PC-9 (cell line): ENCODE data around the gene TSGA10. TPM values are rescaled to one million over a fixed set of nuclear protein-coding genes. Genes with fewer than 3 reads are reported as not detected.

Experiments used
- BruUV-seq: library from RNA; stranded (reverse); fragments of 400-500 nt; replicated peaks from 2 replicates; lab custom pipeline; 2021; lab: Mats Ljungman, UMichigan
- CTCF ChIA-PET: fragments of 300-600 bp; sonication (Branson Sonifier 250); formaldehyde crosslinking; loops from one replicate; lab custom pipeline; 2022; ENCODE audit warnings: antibody characterized with exemption; lab: Charles Lee
- POLR2A ChIA-PET: fragments of 300-600 bp; sonication (Branson Sonifier 250); formaldehyde crosslinking; loops from one replicate; lab custom pipeline; 2022; ENCODE audit warnings: antibody characterized with exemption; ENCODE audit not compliant: unreplicated experiment; lab: Charles Lee
- DNase-seq, 2 experiments: peaks; one replicate each; pipeline versions ENCODE4 v3.0.0 to v3.0.0-alpha.2; 2015 to 2022; ENCODE audit warnings: mixed read lengths in 1 of 2
- H2AFZ ChIP-seq: fragments of 200-600 bp; sonication (generic); 2 replicates; pipeline ENCODE4 v1.8.1; 2017; ENCODE audit warnings: antibody characterized with exemption
- H3F3A ChIP-seq: fragments of 200-600 bp; sonication (generic); 2 replicates; pipeline ENCODE4 v1.8.1; 2017; ENCODE audit warnings: antibody characterized with exemption, mild to moderate bottlenecking, low read depth; ENCODE audit not compliant: insufficient read depth
- H3K27ac ChIP-seq: fragments of 200-600 bp; sonication (generic); 2 replicates; pipeline ENCODE4 v1.6.1; 2016; ENCODE audit warnings: mixed run types
- H3K27me3 ChIP-seq: fragments of 200-600 bp; sonication (generic); 2 replicates; pipeline ENCODE4 v1.6.1; 2016; ENCODE audit warnings: low read depth, mixed run types; ENCODE audit not compliant: insufficient read depth
- H3K36me3 ChIP-seq: fragments of 200-600 bp; sonication (generic); 2 replicates; pipeline ENCODE4 v1.6.1; 2016; ENCODE audit warnings: low read depth, mixed run types
- H3K4me1 ChIP-seq: fragments of 200-600 bp; sonication (generic); replicated peaks from 2 replicates; pipeline ENCODE4 v1.6.1; 2016; ENCODE audit warnings: mixed run types; ENCODE audit not compliant: insufficient read depth
- H3K4me2 ChIP-seq: fragments of 200-600 bp; sonication (generic); 2 replicates; pipeline ENCODE4 v1.6.1; 2017; ENCODE audit warnings: mixed run types
- H3K4me3 ChIP-seq: fragments of 200-600 bp; sonication (generic); 2 replicates; pipeline ENCODE4 v1.6.1; 2016; ENCODE audit warnings: mixed run types
- H3K79me2 ChIP-seq: fragments of 200-600 bp; sonication (generic); 2 replicates; pipeline ENCODE4 v1.6.1; 2017; ENCODE audit warnings: low read depth, mixed run types
- H3K9me2 ChIP-seq: fragments of 200-600 bp; sonication (generic); 2 replicates; pipeline ENCODE4 v1.8.1; 2017; ENCODE audit warnings: mild to moderate bottlenecking; ENCODE audit not compliant: insufficient read depth
- H3K9me3 ChIP-seq: fragments of 200-600 bp; sonication (generic); 2 replicates; pipeline ENCODE4 v1.8.1; 2016; ENCODE audit warnings: low read depth; ENCODE audit not compliant: insufficient read depth
- H4K20me1 ChIP-seq: fragments of 200-600 bp; sonication (generic); 2 replicates; pipeline ENCODE4 v1.8.1; 2017; ENCODE audit not compliant: insufficient read depth
- CTCF ChIP-seq: fragments of 200-600 bp; sonication (generic); conservative IDR thresholded peaks from 2 replicates; pipeline ENCODE4 v1.6.1; 2017; ENCODE audit warnings: mixed run types, antibody characterized with exemption, mild to moderate bottlenecking, moderate library complexity
- EZH2 ChIP-seq: fragments of 200-600 bp; sonication (generic); IDR thresholded peaks from 2 replicates; pipeline ENCODE4 v1.8.0; 2017; ENCODE audit warnings: antibody characterized with exemption, low read depth
- intact Hi-C: fragments of 100-400 bp; cut with micrococcal nuclease; formaldehyde crosslinking; loops from one replicate; pipeline ENCODE4 v1.10.0; 2022; ENCODE audit not compliant: unreplicated experiment
- total RNA-seq: library from RNA; stranded (reverse); gene quantifications from 2 replicates; pipeline ENCODE4 v1.2.3, GENCODE V29; 2021

TSGA10 gene
- total RNA-seq, 1 experiment from 2014 or later = 14.9 TPM

- H3K79me2 ChIP-seq = no peaks in the 10 kb centered on the region
- no peaks in the 10 kb centered on the region for H3K9me2 ChIP-seq
- no peaks in the 10 kb centered on the region; the same call in 1 of the 2 replicates for H3F3A ChIP-seq
- ChIA-PET POLR2A (no interaction called here), CTCF (no interaction called here)
- H2AFZ ChIP-seq = no peak overlapping the region
- H3K4me2 ChIP-seq = no peak overlapping the region
- no peak overlapping the region for H3K4me3 ChIP-seq
- intact Hi-C loops = no loop called here
- no TSS peak for BruUV-seq
- no peak overlapping the region for H3K27ac ChIP-seq
- 0 out of 2 replicates have a peak, but pooled peaks cover 3% of the 10 kb centered on the region for H4K20me1 ChIP-seq
- H3K27me3 ChIP-seq = 0 out of 2 replicates have a peak, but pooled peaks cover 2% of the 10 kb centered on the region
- no peaks in the 10 kb centered on the region for H3K9me3 ChIP-seq
- no peaks in the 10 kb centered on the region for H3K4me1 ChIP-seq
- no peaks in the 10 kb centered on the region for H3K36me3 ChIP-seq
- DNase-seq = no peak
- TF ChIP-seq CTCF (no peak), EZH2 (no peak)
These were observed 207.2 kb downstream of the TSGA10 start for GRCh38 chr2:98947554-98947953.

Other genes with a start within 250 kb of the TSGA10 start
- gene CRACDL, start 218.7 kb downstream of the TSGA10 start, total RNA-seq = 29.6 and 33.7 TPM in 2 replicates
- 16.9 and 18.0 TPM in 2 replicates for gene C2orf15, start 13.2 kb downstream of the TSGA10 start, total RNA-seq
- 10.3 and 11.6 TPM in 2 replicates for gene LIPT1, start within 50 bp of the TSGA10 start, total RNA-seq
- 35.0 and 37.6 TPM in 2 replicates for gene MITD1, start 26.1 kb upstream of the TSGA10 start, total RNA-seq
- gene MRPL30, start 26.2 kb upstream of the TSGA10 start, total RNA-seq = 50.1 and 52.6 TPM in 2 replicates
- not detected in 2 replicates for gene LYG2, start 100.7 kb upstream of the TSGA10 start, total RNA-seq
- 0.78 and 1.5 TPM in 2 replicates for gene LYG1, start 146.3 kb upstream of the TSGA10 start, total RNA-seq
- 35.8 and 38.6 TPM in 2 replicates for gene TXNDC9, start 181.4 kb upstream of the TSGA10 start, total RNA-seq
- 53.4 and 56.7 TPM in 2 replicates for gene EIF5B, start 182.4 kb upstream of the TSGA10 start, total RNA-seq